ENCODE results near the gene ZFPM1. TPM values are rescaled to one million over a fixed set of nuclear protein-coding genes. Genes with fewer than 3 reads are reported as not detected.
"Not testable (repeated sequence)": the region's sequence is repeated elsewhere in the genome, so short reads cannot be mapped to it uniquely, and the experiment has no call there.

ZFPM1 gene
- total RNA-seq, 1 donor from 2014 or later = 0.52 TPM

- Histone ChIP-seq H3K4me3 (ENCODE audit: low read length in 3 of 3) (no peak overlapping the region), H3K9me3 (ENCODE audit: control insufficient read depth in 3 of 3, low read length in 3 of 3) (no peaks in the 10 kb centered on the region), H3K27me3 (ENCODE audit: control insufficient read depth in 3 of 3, insufficient read depth in 3 of 3, low read length in 3 of 3) (peaks cover 0 to 2% (median 0%) of the 10 kb centered on the region in 3 donors), H3K27ac (ENCODE audit: low read depth, low read length) (no peak overlapping the region), H3K9ac (ENCODE audit: low read depth in 1 of 3, low read length in 3 of 3) (no peak overlapping the region), H3K36me3 (ENCODE audit: control insufficient read depth in 3 of 3, insufficient read depth in 3 of 3, low read length in 3 of 3) (no peaks in the 10 kb centered on the region), H3K4me1 (ENCODE audit: control insufficient read depth in 3 of 3, insufficient read depth in 3 of 3, low read length in 3 of 3) (peaks cover 9 to 17% (median 10%) of the 10 kb centered on the region in 3 donors)
Observed at GRCh38 chr16:88409296-88410065, 43.6 kb upstream of the ZFPM1 start.

- H3K4me3 ChIP-seq (ENCODE audit: low read length in 3 of 3); H3K36me3 ChIP-seq (ENCODE audit: control insufficient read depth in 3 of 3, insufficient read depth in 3 of 3, low read length in 3 of 3); H3K27ac ChIP-seq (ENCODE audit: low read depth, low read length); H3K9me3 ChIP-seq (ENCODE audit: control insufficient read depth in 3 of 3, low read length in 3 of 3); H3K27me3 ChIP-seq (ENCODE audit: control insufficient read depth in 3 of 3, insufficient read depth in 3 of 3, low read length in 3 of 3); H3K9ac ChIP-seq (ENCODE audit: low read depth in 1 of 3, low read length in 3 of 3): not testable (repeated sequence)
- H3K4me1 ChIP-seq (ENCODE audit: control insufficient read depth in 3 of 3, insufficient read depth in 3 of 3, low read length in 3 of 3) = peaks cover 6 to 11% (median 8%) of the 10 kb centered on the region in 3 donors
Observed at GRCh38 chr16:88410297-88410968, 42.6 kb upstream of the ZFPM1 start.

- H3K4me1 ChIP-seq (ENCODE audit: control insufficient read depth in 3 of 3, insufficient read depth in 3 of 3, low read length in 3 of 3) = no peaks in the 10 kb centered on the region
- H3K4me3 ChIP-seq (ENCODE audit: low read length in 3 of 3) = no peak overlapping the region
- peaks cover 0 to 2% (median 0%) of the 10 kb centered on the region in 3 donors for H3K27me3 ChIP-seq (ENCODE audit: control insufficient read depth in 3 of 3, insufficient read depth in 3 of 3, low read length in 3 of 3)
- H3K9ac ChIP-seq (ENCODE audit: low read depth in 1 of 3, low read length in 3 of 3) = no peak overlapping the region
- no peak overlapping the region for H3K27ac ChIP-seq (ENCODE audit: low read depth, low read length)
- no peaks in the 10 kb centered on the region for H3K36me3 ChIP-seq (ENCODE audit: control insufficient read depth in 3 of 3, insufficient read depth in 3 of 3, low read length in 3 of 3)
- H3K9me3 ChIP-seq (ENCODE audit: control insufficient read depth in 3 of 3, low read length in 3 of 3) = no peaks in the 10 kb centered on the region
Observed at GRCh38 chr16:88411951-88412576, 41.0 kb upstream of the ZFPM1 start.

GRCh38 chr16:88412766-88413165 is 40.3 kb upstream of the ZFPM1 start:
- Histone ChIP-seq H3K9me3 (ENCODE audit: control insufficient read depth in 3 of 3, low read length in 3 of 3) (no peaks in the 10 kb centered on the region), H3K4me3 (ENCODE audit: low read length in 3 of 3) (no peak overlapping the region), H3K4me1 (ENCODE audit: control insufficient read depth in 3 of 3, insufficient read depth in 3 of 3, low read length in 3 of 3) (no peaks in the 10 kb centered on the region), H3K27me3 (ENCODE audit: control insufficient read depth in 3 of 3, insufficient read depth in 3 of 3, low read length in 3 of 3) (peaks cover 0 to 2% (median 0%) of the 10 kb centered on the region in 3 donors), H3K9ac (ENCODE audit: low read depth in 1 of 3, low read length in 3 of 3) (no peak overlapping the region), H3K36me3 (ENCODE audit: control insufficient read depth in 3 of 3, insufficient read depth in 3 of 3, low read length in 3 of 3) (no peaks in the 10 kb centered on the region), H3K27ac (ENCODE audit: low read depth, low read length) (no peak overlapping the region)

GRCh38 chr16:88413231-88413630 is 39.8 kb upstream of the ZFPM1 start:
- H3K9me3 ChIP-seq (ENCODE audit: control insufficient read depth in 3 of 3, low read length in 3 of 3) = no peaks in the 10 kb centered on the region
- no peak overlapping the region for H3K27ac ChIP-seq (ENCODE audit: low read depth, low read length)
- H3K4me3 ChIP-seq (ENCODE audit: low read length in 3 of 3) = no peak overlapping the region
- H3K4me1 ChIP-seq (ENCODE audit: control insufficient read depth in 3 of 3, insufficient read depth in 3 of 3, low read length in 3 of 3) = no peaks in the 10 kb centered on the region
- no peak overlapping the region for H3K9ac ChIP-seq (ENCODE audit: low read depth in 1 of 3, low read length in 3 of 3)
- H3K27me3 ChIP-seq (ENCODE audit: control insufficient read depth in 3 of 3, insufficient read depth in 3 of 3, low read length in 3 of 3) = peaks cover 0 to 3% (median 0%) of the 10 kb centered on the region in 3 donors
- no peaks in the 10 kb centered on the region for H3K36me3 ChIP-seq (ENCODE audit: control insufficient read depth in 3 of 3, insufficient read depth in 3 of 3, low read length in 3 of 3)

- H3K4me3 ChIP-seq (ENCODE audit: low read length in 3 of 3) = no peak overlapping the region
- no peaks in the 10 kb centered on the region for H3K36me3 ChIP-seq (ENCODE audit: control insufficient read depth in 3 of 3, insufficient read depth in 3 of 3, low read length in 3 of 3)
- H3K27ac ChIP-seq (ENCODE audit: low read depth, low read length) = no peak overlapping the region
- peaks cover 0 to 4% (median 0%) of the 10 kb centered on the region in 3 donors for H3K27me3 ChIP-seq (ENCODE audit: control insufficient read depth in 3 of 3, insufficient read depth in 3 of 3, low read length in 3 of 3)
- H3K9me3 ChIP-seq (ENCODE audit: control insufficient read depth in 3 of 3, low read length in 3 of 3) = no peaks in the 10 kb centered on the region
- no peaks in the 10 kb centered on the region for H3K4me1 ChIP-seq (ENCODE audit: control insufficient read depth in 3 of 3, insufficient read depth in 3 of 3, low read length in 3 of 3)
- H3K9ac ChIP-seq (ENCODE audit: low read depth in 1 of 3, low read length in 3 of 3) = no peak overlapping the region
Observed at GRCh38 chr16:88413631-88414030, 39.4 kb upstream of the ZFPM1 start.

- H3K4me1 ChIP-seq (ENCODE audit: control insufficient read depth in 3 of 3, insufficient read depth in 3 of 3, low read length in 3 of 3) = no peaks in the 10 kb centered on the region
- no peak overlapping the region for H3K9ac ChIP-seq (ENCODE audit: low read depth in 1 of 3, low read length in 3 of 3)
- H3K4me3 ChIP-seq (ENCODE audit: low read length in 3 of 3) = no peak overlapping the region
- no peaks in the 10 kb centered on the region for H3K36me3 ChIP-seq (ENCODE audit: control insufficient read depth in 3 of 3, insufficient read depth in 3 of 3, low read length in 3 of 3)
- no peak overlapping the region for H3K27ac ChIP-seq (ENCODE audit: low read depth, low read length)
- peaks cover 0 to 7% (median 4%) of the 10 kb centered on the region in 3 donors for H3K27me3 ChIP-seq (ENCODE audit: control insufficient read depth in 3 of 3, insufficient read depth in 3 of 3, low read length in 3 of 3)
- no peaks in the 10 kb centered on the region for H3K9me3 ChIP-seq (ENCODE audit: control insufficient read depth in 3 of 3, low read length in 3 of 3)
Observed at GRCh38 chr16:88414521-88415380, 38.3 kb upstream of the ZFPM1 start.

- H3K4me1 ChIP-seq (ENCODE audit: control insufficient read depth in 3 of 3, insufficient read depth in 3 of 3, low read length in 3 of 3) = no peaks in the 10 kb centered on the region
- H3K9ac ChIP-seq (ENCODE audit: low read depth in 1 of 3, low read length in 3 of 3) = no peak overlapping the region
- no peak overlapping the region for H3K4me3 ChIP-seq (ENCODE audit: low read length in 3 of 3)
- H3K27me3 ChIP-seq (ENCODE audit: control insufficient read depth in 3 of 3, insufficient read depth in 3 of 3, low read length in 3 of 3) = peaks cover 0 to 12% (median 4%) of the 10 kb centered on the region in 3 donors
- no peak overlapping the region for H3K27ac ChIP-seq (ENCODE audit: low read depth, low read length)
- H3K36me3 ChIP-seq (ENCODE audit: control insufficient read depth in 3 of 3, insufficient read depth in 3 of 3, low read length in 3 of 3) = no peaks in the 10 kb centered on the region
- no peaks in the 10 kb centered on the region for H3K9me3 ChIP-seq (ENCODE audit: control insufficient read depth in 3 of 3, low read length in 3 of 3)
Observed at GRCh38 chr16:88415381-88415705, 37.7 kb upstream of the ZFPM1 start.

GRCh38 chr16:88415713-88416323 is 37.3 kb upstream of the ZFPM1 start:
- Histone ChIP-seq H3K9me3 (ENCODE audit: control insufficient read depth in 3 of 3, low read length in 3 of 3) (no peaks in the 10 kb centered on the region), H3K36me3 (ENCODE audit: control insufficient read depth in 3 of 3, insufficient read depth in 3 of 3, low read length in 3 of 3) (no peaks in the 10 kb centered on the region), H3K9ac (ENCODE audit: low read depth in 1 of 3, low read length in 3 of 3) (no peak overlapping the region), H3K27me3 (ENCODE audit: control insufficient read depth in 3 of 3, insufficient read depth in 3 of 3, low read length in 3 of 3) (peaks cover 0 to 15% (median 4%) of the 10 kb centered on the region in 3 donors), H3K4me1 (ENCODE audit: control insufficient read depth in 3 of 3, insufficient read depth in 3 of 3, low read length in 3 of 3) (no peaks in the 10 kb centered on the region), H3K27ac (ENCODE audit: low read depth, low read length) (no peak overlapping the region), H3K4me3 (ENCODE audit: low read length in 3 of 3) (no peak overlapping the region)
